Suprapubic skin (tissue), 4 donors: ENCODE measurements around the gene SLC25A3. TPM values are rescaled to one million over a fixed set of nuclear protein-coding genes. Genes with fewer than 3 reads are reported as not detected.

Source experiments
- DNase-seq, 2 donors: peaks; one replicate each; pipeline ENCODE4 v3.0.0-alpha.2; 2019; ENCODE audit warnings: low spot score in 2 of 2
- H3K27ac ChIP-seq: fragments of 200-600 bp; sonication (generic); one replicate; pipeline ENCODE4 v1.5.1; 2019
- H3K27me3 ChIP-seq: fragments of 200-600 bp; sonication (generic); one replicate; pipeline ENCODE4 v1.5.1; 2019
- H3K36me3 ChIP-seq: fragments of 200-600 bp; sonication (generic); one replicate; pipeline ENCODE4 v1.5.1; 2019
- H3K4me1 ChIP-seq: fragments of 200-600 bp; sonication (generic); one replicate; pipeline ENCODE4 v1.5.1; 2019
- H3K4me3 ChIP-seq: fragments of 200-600 bp; sonication (generic); one replicate; pipeline ENCODE4 v1.5.1; 2019; ENCODE audit warnings: mild to moderate bottlenecking
- H3K9me3 ChIP-seq: fragments of 200-600 bp; sonication (generic); one replicate; pipeline ENCODE4 v1.5.1; 2019
- EP300 ChIP-seq: sonication (generic); formaldehyde crosslinking; IDR thresholded peaks from one replicate; pipeline ENCODE4 v1.6.1; 2017; ENCODE audit warnings: antibody characterized with exemption
- POLR2A ChIP-seq, 2 donors: fragments of 450-650 bp; IDR thresholded peaks; one replicate each; pipeline ENCODE4 v1.6.1; 2017; ENCODE audit warnings: antibody characterized with exemption in 2 of 2, mild to moderate bottlenecking in 2 of 2, moderate library complexity in 2 of 2
- POLR2AphosphoS5 ChIP-seq, 3 donors: sonication (generic); formaldehyde crosslinking; IDR thresholded peaks; one replicate each; pipeline ENCODE4 v1.6.1; 2017; ENCODE audit warnings: antibody characterized with exemption in 3 of 3
- WGBS: methylation state at CpG from one replicate; pipeline ENCODE4 v1.1.5; 2018; 5-methylcytosine and 5-hydroxymethylcytosine counted together
- total RNA-seq, 4 donors: library from RNA; depleted of rRNA; stranded (reverse); fragments of >200 nt; gene quantifications; one replicate each; pipeline ENCODE4 v1.1.0, GENCODE V29; 2016
- TF ChIP-seq, protein P1 (sequence below), 2 donors: fragments of 200-600 bp in 1 of 2; fragments of 450-650 bp in 1 of 2; sonication (generic) in 1 of 2; IDR thresholded peaks; one replicate each; pipeline ENCODE4 v1.5.1; 2016 to 2019; ENCODE audit warnings: antibody characterized with exemption in 2 of 2, mild to moderate bottlenecking in 1 of 2, moderate library complexity in 1 of 2

SLC25A3 gene
- total RNA-seq, 4 donors from 2014 or later, result 375 to 558 (median 498) TPM

DNA sequence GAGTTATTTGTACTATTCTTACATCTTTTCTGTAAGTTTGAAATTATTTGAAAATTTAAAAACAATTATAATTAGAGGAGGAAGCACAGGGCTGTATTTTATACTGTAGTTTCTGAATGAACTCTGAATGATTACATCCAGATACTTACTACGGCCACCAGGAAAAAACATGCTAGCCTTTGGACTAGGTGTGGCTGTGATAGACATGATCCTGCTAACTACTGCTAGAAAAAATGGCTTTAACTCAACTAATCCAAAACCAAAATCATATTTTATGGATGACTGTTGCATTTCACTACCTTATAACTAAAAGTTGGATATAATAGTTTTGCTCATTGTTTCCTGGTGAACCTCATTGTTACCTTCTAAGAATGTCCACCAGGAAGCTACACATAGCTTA lies 15.1 kb upstream of the SLC25A3 start:
- H3K4me1 ChIP-seq, result no peaks in the 10 kb centered on the region
- TF ChIP-seq, protein P1, sequence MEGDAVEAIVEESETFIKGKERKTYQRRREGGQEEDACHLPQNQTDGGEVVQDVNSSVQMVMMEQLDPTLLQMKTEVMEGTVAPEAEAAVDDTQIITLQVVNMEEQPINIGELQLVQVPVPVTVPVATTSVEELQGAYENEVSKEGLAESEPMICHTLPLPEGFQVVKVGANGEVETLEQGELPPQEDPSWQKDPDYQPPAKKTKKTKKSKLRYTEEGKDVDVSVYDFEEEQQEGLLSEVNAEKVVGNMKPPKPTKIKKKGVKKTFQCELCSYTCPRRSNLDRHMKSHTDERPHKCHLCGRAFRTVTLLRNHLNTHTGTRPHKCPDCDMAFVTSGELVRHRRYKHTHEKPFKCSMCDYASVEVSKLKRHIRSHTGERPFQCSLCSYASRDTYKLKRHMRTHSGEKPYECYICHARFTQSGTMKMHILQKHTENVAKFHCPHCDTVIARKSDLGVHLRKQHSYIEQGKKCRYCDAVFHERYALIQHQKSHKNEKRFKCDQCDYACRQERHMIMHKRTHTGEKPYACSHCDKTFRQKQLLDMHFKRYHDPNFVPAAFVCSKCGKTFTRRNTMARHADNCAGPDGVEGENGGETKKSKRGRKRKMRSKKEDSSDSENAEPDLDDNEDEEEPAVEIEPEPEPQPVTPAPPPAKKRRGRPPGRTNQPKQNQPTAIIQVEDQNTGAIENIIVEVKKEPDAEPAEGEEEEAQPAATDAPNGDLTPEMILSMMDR (IDR thresholded peaks at IDR 0.05), result no peak
- TF ChIP-seq POLR2A (IDR thresholded peaks at IDR 0.05) (no peak), POLR2AphosphoS5 (IDR thresholded peaks at IDR 0.05) (no peak), EP300 (no peak)
- no peaks in the 10 kb centered on the region for H3K9me3 ChIP-seq
- 86% methylated on average over 1 of the region's 1 CpG for WGBS
- no peak for DNase-seq
- H3K4me3 ChIP-seq, result no peak overlapping the region
- H3K27ac ChIP-seq, result no peak overlapping the region
- H3K36me3 ChIP-seq, result no peaks in the 10 kb centered on the region
- H3K27me3 ChIP-seq, result no peaks in the 10 kb centered on the region

DNA sequence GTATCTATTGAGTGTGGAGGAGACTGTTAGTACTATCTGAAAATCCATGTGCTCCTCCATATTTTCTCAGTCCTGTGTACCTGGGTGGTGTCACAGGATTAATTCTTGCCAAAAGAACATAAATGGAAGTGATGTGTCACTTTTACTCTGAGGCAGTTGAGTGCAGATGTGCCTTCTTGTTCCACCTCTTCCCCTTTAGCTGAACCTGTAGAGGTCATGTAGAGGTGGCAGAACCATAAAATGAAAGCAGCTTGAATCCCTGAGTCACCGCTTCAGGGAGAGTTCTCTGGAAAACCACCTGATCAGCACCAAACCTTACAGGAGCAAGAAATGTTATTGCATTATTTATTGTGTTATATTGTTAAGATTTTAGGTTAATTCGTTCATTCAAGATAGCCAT lies 14.7 kb upstream of the SLC25A3 start:
- no peaks in the 10 kb centered on the region for H3K36me3 ChIP-seq

DNA sequence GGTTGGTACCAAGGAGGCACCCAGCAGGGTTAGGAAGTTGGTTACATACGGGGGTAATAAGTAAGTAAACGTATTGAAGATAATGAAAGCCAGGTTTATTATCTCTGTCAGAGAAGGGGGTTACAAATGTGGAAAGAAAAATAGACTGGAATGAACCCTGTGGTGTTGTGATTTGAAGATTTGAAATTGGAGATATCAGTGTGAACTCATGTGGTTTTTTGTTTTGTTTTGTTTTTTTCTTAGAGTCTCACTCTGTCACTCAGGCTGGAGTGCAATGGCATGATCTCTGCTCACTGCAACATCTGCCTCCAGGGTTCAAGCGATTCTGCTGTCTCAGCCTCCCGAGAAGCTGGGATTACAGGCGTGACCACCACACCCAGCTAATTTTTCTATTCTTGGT lies 14.1 kb upstream of the SLC25A3 start:
- Histone ChIP-seq H3K4me1 (no peaks in the 10 kb centered on the region), H3K27ac (no peak overlapping the region), H3K4me3 (no peak overlapping the region), H3K27me3 (no peaks in the 10 kb centered on the region), H3K9me3 (no peaks in the 10 kb centered on the region), H3K36me3 (no peaks in the 10 kb centered on the region)
- TF ChIP-seq EP300, result no peak
- TF ChIP-seq, protein P1 (IDR thresholded peaks at IDR 0.05), result no peak
- TF ChIP-seq POLR2A (IDR thresholded peaks at IDR 0.05), result no peak
- TF ChIP-seq POLR2AphosphoS5 (IDR thresholded peaks at IDR 0.05), result no peak
- WGBS, result 74% methylated on average over 5 of the region's 5 CpGs
- DNase-seq, result no peak

More for the DNA sequence above, 14.7 kb upstream of the SLC25A3 start:
- Histone ChIP-seq H3K27ac (no peak overlapping the region), H3K4me3 (no peak overlapping the region), H3K27me3 (no peaks in the 10 kb centered on the region), H3K9me3 (no peaks in the 10 kb centered on the region), H3K4me1 (no peaks in the 10 kb centered on the region)
- TF ChIP-seq, protein P1 (IDR thresholded peaks at IDR 0.05), result no peak
- TF ChIP-seq POLR2AphosphoS5 (IDR thresholded peaks at IDR 0.05), result no peak
- no peak for TF ChIP-seq EP300
- no peak for TF ChIP-seq POLR2A (IDR thresholded peaks at IDR 0.05)
- WGBS, result 70% methylated on average over 2 of the region's 2 CpGs
- no peak for DNase-seq

DNA sequence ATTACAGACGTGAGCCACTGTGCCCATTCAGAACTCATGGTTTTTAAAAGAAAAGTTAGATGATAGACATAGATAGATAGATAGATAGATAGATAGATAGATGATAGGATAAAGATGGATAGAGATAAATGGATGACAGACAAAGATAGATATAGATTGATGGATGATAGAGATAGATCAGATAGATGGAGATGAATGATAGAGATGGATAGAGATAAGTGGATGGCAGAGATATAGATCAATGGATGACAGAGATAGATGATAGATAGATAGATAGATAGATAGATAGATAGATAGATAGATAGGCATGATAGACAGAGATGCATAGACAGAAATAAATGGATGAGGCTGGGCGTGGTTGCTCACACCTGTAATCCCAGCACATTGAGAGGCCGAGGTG lies 13.7 kb upstream of the SLC25A3 start:
- WGBS, result 89% methylated on average over 3 of the region's 3 CpGs
- TF ChIP-seq POLR2AphosphoS5 (IDR thresholded peaks at IDR 0.05), result no peak
- TF ChIP-seq, protein P1 (IDR thresholded peaks at IDR 0.05), result no peak
- no peak for TF ChIP-seq POLR2A (IDR thresholded peaks at IDR 0.05)
- TF ChIP-seq EP300, result no peak

DNA sequence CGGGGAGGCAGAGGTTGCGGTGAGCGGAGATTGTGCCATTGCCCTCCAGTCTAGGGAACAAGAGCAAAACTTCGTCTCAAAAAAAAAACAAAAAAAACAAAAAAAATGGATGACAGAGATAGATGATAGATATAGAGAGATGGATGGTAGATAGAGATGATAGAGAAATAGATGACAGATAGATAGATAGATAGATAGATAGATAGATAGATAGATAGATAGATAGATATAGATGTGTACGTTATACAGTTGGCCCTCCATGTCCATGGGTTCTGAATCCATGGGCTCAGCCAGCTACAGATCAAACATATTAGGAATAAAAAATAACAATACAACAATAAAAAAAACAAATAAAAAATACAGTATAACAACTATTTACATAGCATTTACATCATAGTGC lies 12.8 kb upstream of the SLC25A3 start:
- Histone ChIP-seq H3K27ac (no peak overlapping the region), H3K27me3 (no peaks in the 10 kb centered on the region), H3K4me3 (no peak overlapping the region), H3K36me3 (no peaks in the 10 kb centered on the region), H3K4me1 (no peaks in the 10 kb centered on the region), H3K9me3 (no peaks in the 10 kb centered on the region)
- WGBS, result 90% methylated on average over 5 of the region's 5 CpGs
- no peak for TF ChIP-seq EP300
- no peak for TF ChIP-seq POLR2AphosphoS5 (IDR thresholded peaks at IDR 0.05)
- no peak for TF ChIP-seq POLR2A (IDR thresholded peaks at IDR 0.05)
- TF ChIP-seq, protein P1 (IDR thresholded peaks at IDR 0.05), result no peak
- DNase-seq, result no peak

More for the DNA sequence above, 13.7 kb upstream of the SLC25A3 start:
- no peaks in the 10 kb centered on the region for H3K4me1 ChIP-seq
- H3K27ac ChIP-seq, result no peak overlapping the region
- H3K4me3 ChIP-seq, result no peak overlapping the region
- H3K9me3 ChIP-seq, result no peaks in the 10 kb centered on the region
- no peaks in the 10 kb centered on the region for H3K36me3 ChIP-seq
- no peaks in the 10 kb centered on the region for H3K27me3 ChIP-seq
- DNase-seq, result no peak
